OCI-LY7 (cell line): ENCODE results near the gene SLC25A46. TPM values are rescaled to one million over a fixed set of nuclear protein-coding genes. Genes with fewer than 3 reads are reported as not detected.

Source experiments
- BruUV-seq: library from RNA; stranded (reverse); fragments of 400-500 nt; replicated peaks from 2 replicates; lab custom pipeline; 2021; lab: Mats Ljungman, UMichigan
- CTCF ChIA-PET: fragments of 300-600 bp; sonication (Branson Sonifier 250); formaldehyde crosslinking; loops from one replicate; lab custom pipeline; 2022; ENCODE audit warnings: antibody characterized with exemption; ENCODE audit not compliant: unreplicated experiment; lab: Charles Lee
- POLR2A ChIA-PET: fragments of 300-600 bp; sonication (Branson Sonifier 250); formaldehyde crosslinking; loops from one replicate; lab custom pipeline; 2022; ENCODE audit warnings: antibody characterized with exemption; lab: Charles Lee
- DNase-seq: peaks from one replicate; pipeline ENCODE4 v3.0.0-alpha.2; 2015; ENCODE audit warnings: low spot score
- H2AFZ ChIP-seq: fragments of 200-600 bp; sonication (generic), shearing (Covaris generic); 2 replicates; pipeline ENCODE4 v1.6.1; 2014; ENCODE audit warnings: mild to moderate bottlenecking, antibody characterized with exemption, low read length, moderate library complexity
- H3K27ac ChIP-seq: fragments of 200-600 bp; sonication (generic); 2 replicates; pipeline ENCODE4 v1.5.1; 2014; ENCODE audit warnings: mixed run types, low read depth, mild to moderate bottlenecking, moderate library complexity, low read length, inconsistent platforms; ENCODE audit not compliant: poor library complexity, severe bottlenecking
- H3K36me3 ChIP-seq: fragments of 200-600 bp; sonication (generic); 2 replicates; pipeline ENCODE4 v1.6.1; 2014; ENCODE audit warnings: mild to moderate bottlenecking, antibody characterized with exemption, low read length, moderate library complexity, mixed read lengths; ENCODE audit not compliant: insufficient read depth
- H3K4me1 ChIP-seq: fragments of 200-600 bp; sonication (generic); 2 replicates; pipeline ENCODE4 v1.5.1; 2014; ENCODE audit warnings: mild to moderate bottlenecking, low read length; ENCODE audit not compliant: insufficient read depth, poor library complexity, severe bottlenecking
- H3K4me2 ChIP-seq: fragments of 200-600 bp; sonication (generic); 2 replicates; pipeline ENCODE4 v1.6.1; 2014; ENCODE audit warnings: mild to moderate bottlenecking, low read length
- H3K4me3 ChIP-seq: fragments of 200-600 bp; sonication (generic); 2 replicates; pipeline ENCODE4 v1.5.1; 2014; ENCODE audit warnings: mild to moderate bottlenecking, low read depth, low read length; ENCODE audit not compliant: poor library complexity, severe bottlenecking
- H3K79me2 ChIP-seq: fragments of 200-600 bp; sonication (generic); 2 replicates; pipeline ENCODE4 v1.6.1; 2016; ENCODE audit warnings: low read depth, mild to moderate bottlenecking, low read length, moderate library complexity, mixed read lengths; ENCODE audit not compliant: insufficient read depth
- H3K9me2 ChIP-seq: fragments of 200-600 bp; sonication (generic); 2 replicates; pipeline ENCODE4 v1.6.1; 2016; ENCODE audit warnings: mild to moderate bottlenecking, low read length, mixed read lengths; ENCODE audit not compliant: insufficient read depth
- H3K9me3 ChIP-seq: fragments of 200-600 bp; sonication (generic); 2 replicates; pipeline ENCODE4 v1.6.1; 2014; ENCODE audit warnings: mild to moderate bottlenecking, mixed run types, low read length, mixed read lengths
- H4K20me1 ChIP-seq: fragments of 200-600 bp; sonication (generic); 2 replicates; pipeline ENCODE4 v1.6.1; 2014; ENCODE audit warnings: mild to moderate bottlenecking, antibody characterized with exemption, low read length, moderate library complexity, mixed read lengths; ENCODE audit not compliant: insufficient read depth
- EZH2phosphoT487 ChIP-seq: fragments of 200-600 bp; sonication (generic); IDR thresholded peaks from 2 replicates; pipeline ENCODE4 v1.6.1; 2018; ENCODE audit warnings: low read depth, borderline replicate concordance, mild to moderate bottlenecking, mixed run types, antibody characterized with exemption, low read length, moderate library complexity, mixed read lengths
- intact Hi-C: fragments of 100-400 bp; cut with micrococcal nuclease; formaldehyde crosslinking; loops from one replicate; pipeline ENCODE4 v1.10.0; 2022; ENCODE audit not compliant: unreplicated experiment
- total RNA-seq, 2 experiments: library from RNA; depleted of rRNA in 1 of 2; stranded (reverse); fragments of >200 nt in 1 of 2; shearing (Covaris generic) in 1 of 2; gene quantifications; 2 replicates each; pipeline ENCODE4 v1.2.3, GENCODE V29; 2014 to 2022
- TF ChIP-seq, protein P1 (sequence below): fragments of 200-600 bp; sonication (generic); conservative IDR thresholded peaks from 2 replicates; pipeline ENCODE4 v1.5.1; 2014; ENCODE audit warnings: mild to moderate bottlenecking, antibody characterized with exemption, low read length, moderate library complexity, mixed read lengths

Gene SLC25A46
- total RNA-seq, 2 experiments from 2014 or later: 37.8 to 49.2 TPM

DNA sequence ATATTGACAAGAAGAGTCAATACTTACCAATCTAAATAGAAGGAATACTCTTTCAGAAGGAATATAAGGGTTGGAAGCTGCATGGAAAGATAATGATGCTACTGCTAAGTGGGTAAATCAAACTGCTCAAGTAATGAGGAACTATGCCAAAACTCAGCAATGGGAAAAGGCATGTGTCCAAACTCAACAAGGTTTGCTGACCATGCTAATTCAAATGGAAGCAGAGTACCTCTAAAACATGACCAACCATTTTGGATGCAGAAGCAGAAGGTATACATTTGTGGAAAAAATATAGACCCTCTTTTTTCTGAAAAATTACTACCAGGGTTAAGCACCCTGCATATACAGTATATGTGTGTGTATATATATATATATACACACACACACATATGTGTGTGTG is 33.5 kb upstream of the SLC25A46 start:
- TF ChIP-seq, protein P1, sequence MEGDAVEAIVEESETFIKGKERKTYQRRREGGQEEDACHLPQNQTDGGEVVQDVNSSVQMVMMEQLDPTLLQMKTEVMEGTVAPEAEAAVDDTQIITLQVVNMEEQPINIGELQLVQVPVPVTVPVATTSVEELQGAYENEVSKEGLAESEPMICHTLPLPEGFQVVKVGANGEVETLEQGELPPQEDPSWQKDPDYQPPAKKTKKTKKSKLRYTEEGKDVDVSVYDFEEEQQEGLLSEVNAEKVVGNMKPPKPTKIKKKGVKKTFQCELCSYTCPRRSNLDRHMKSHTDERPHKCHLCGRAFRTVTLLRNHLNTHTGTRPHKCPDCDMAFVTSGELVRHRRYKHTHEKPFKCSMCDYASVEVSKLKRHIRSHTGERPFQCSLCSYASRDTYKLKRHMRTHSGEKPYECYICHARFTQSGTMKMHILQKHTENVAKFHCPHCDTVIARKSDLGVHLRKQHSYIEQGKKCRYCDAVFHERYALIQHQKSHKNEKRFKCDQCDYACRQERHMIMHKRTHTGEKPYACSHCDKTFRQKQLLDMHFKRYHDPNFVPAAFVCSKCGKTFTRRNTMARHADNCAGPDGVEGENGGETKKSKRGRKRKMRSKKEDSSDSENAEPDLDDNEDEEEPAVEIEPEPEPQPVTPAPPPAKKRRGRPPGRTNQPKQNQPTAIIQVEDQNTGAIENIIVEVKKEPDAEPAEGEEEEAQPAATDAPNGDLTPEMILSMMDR: no peak
- TF ChIP-seq EZH2phosphoT487: no peak
- ChIA-PET POLR2A (no interaction called here), CTCF (no interaction called here)
- no peak overlapping the region for H3K4me3 ChIP-seq
- H3K4me2 ChIP-seq: no peak overlapping the region
- no peaks in the 10 kb centered on the region for H3K36me3 ChIP-seq
- H3K79me2 ChIP-seq: no peaks in the 10 kb centered on the region
- no peaks in the 10 kb centered on the region for H4K20me1 ChIP-seq
- H3K27ac ChIP-seq: no peak overlapping the region
- H3K9me3 ChIP-seq: no peaks in the 10 kb centered on the region
- DNase-seq: no peak
- H3K4me1 ChIP-seq: no peaks in the 10 kb centered on the region
- BruUV-seq: no TSS peak
- intact Hi-C loops: no loop called here
- H3K9me2 ChIP-seq: no peaks in the 10 kb centered on the region
- no peak overlapping the region for H2AFZ ChIP-seq

DNA sequence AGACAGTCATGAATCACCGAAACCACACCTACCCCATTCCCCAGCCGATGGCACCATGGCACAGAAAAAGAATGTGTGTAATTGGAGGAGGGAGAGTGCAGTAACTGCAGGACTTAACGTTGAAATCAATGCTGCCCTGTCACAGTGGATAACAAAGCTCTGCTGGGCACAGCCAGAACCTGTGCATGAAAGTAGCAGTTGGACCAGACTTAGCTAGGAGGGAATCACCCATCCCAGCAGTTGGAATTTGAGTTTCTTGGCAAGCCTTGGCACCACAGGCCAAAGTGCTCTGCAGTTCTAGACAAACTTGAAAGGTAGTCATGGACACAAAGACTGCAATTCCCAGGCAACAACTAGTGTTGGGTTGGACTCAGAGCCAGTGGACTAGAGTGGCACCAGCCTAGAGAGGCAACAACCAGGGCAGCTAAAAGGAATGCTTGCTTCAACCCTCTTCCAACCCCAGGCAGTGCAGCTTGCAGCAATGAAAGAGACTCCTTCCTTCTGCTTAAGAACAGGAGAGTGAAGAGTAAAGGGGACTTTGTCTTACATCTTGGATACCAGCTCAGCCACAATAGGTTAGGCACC is 31.5 kb upstream of the SLC25A46 start:
- Histone ChIP-seq H4K20me1 (no peaks in the 10 kb centered on the region), H3K4me2 (no peak overlapping the region), H3K9me3 (no peaks in the 10 kb centered on the region), H3K4me3 (no peak overlapping the region), H3K9me2 (no peaks in the 10 kb centered on the region), H3K4me1 (no peaks in the 10 kb centered on the region), H3K36me3 (no peaks in the 10 kb centered on the region), H2AFZ (no peak overlapping the region), H3K27ac (no peak overlapping the region), H3K79me2 (no peaks in the 10 kb centered on the region)
- BruUV-seq: no TSS peak
- intact Hi-C loops: no loop called here
- POLR2A ChIA-PET: no interaction called here
- CTCF ChIA-PET: no interaction called here
- TF ChIP-seq, protein P1: no peak
- TF ChIP-seq EZH2phosphoT487: no peak
- DNase-seq: no peak
